GM18517 (cell line): ENCODE data around the gene ZSCAN20.

Experiments used
- ATAC-seq: cut with Tn5 transposase; IDR thresholded peaks from one replicate; pipeline ENCODE4 v1.9.1; 2021; ENCODE audit warnings: mild to moderate bottlenecking, moderate library complexity; ENCODE audit not compliant: unreplicated experiment

The ZSCAN20 gene

GRCh38 chr1:33443080-33443704, 29.3 kb upstream of the ZSCAN20 start:
- no peak for ATAC-seq

GRCh38 chr1:33443705-33444180, 28.7 kb upstream of the ZSCAN20 start:
- ATAC-seq: no peak

GRCh38 chr1:33445108-33445507, 27.3 kb upstream of the ZSCAN20 start:
- no peak for ATAC-seq

GRCh38 chr1:33446590-33446989, 25.9 kb upstream of the ZSCAN20 start:
- ATAC-seq: no peak

GRCh38 chr1:33454646-33455282, 17.7 kb upstream of the ZSCAN20 start:
- no peak for ATAC-seq

- no peak for ATAC-seq
Measured at GRCh38 chr1:33455539-33456501, 16.6 kb upstream of the ZSCAN20 start.

GRCh38 chr1:33456502-33456886, 16.0 kb upstream of the ZSCAN20 start:
- no peak for ATAC-seq

GRCh38 chr1:33459691-33460090, 12.8 kb upstream of the ZSCAN20 start:
- ATAC-seq: no peak

- no peak for ATAC-seq
Measured at GRCh38 chr1:33460144-33460543, 12.3 kb upstream of the ZSCAN20 start.

GRCh38 chr1:33460947-33461629, 11.4 kb upstream of the ZSCAN20 start:
- ATAC-seq: peak; percentile 76

GRCh38 chr1:33462405-33463164, 9.9 kb upstream of the ZSCAN20 start:
- no peak for ATAC-seq

GRCh38 chr1:33464552-33464951, 7.9 kb upstream of the ZSCAN20 start:
- no peak for ATAC-seq

- ATAC-seq: no peak
Measured at GRCh38 chr1:33465316-33465715, 7.1 kb upstream of the ZSCAN20 start.

- ATAC-seq: no peak
Measured at GRCh38 chr1:33466159-33466558, 6.3 kb upstream of the ZSCAN20 start.

- no peak for ATAC-seq
Measured at GRCh38 chr1:33468011-33468410, 4.4 kb upstream of the ZSCAN20 start.

GRCh38 chr1:33468531-33468930, 3.9 kb upstream of the ZSCAN20 start:
- no peak for ATAC-seq

- no peak for ATAC-seq
Measured at GRCh38 chr1:33468967-33469366, 3.5 kb upstream of the ZSCAN20 start.

- no peak for ATAC-seq
Measured at GRCh38 chr1:33469691-33470090, 2.8 kb upstream of the ZSCAN20 start.

- peak; percentile 50 for ATAC-seq
Measured at GRCh38 chr1:33470495-33471012, 1.9 kb upstream of the ZSCAN20 start.

GRCh38 chr1:33471416-33471815, 1.0 kb upstream of the ZSCAN20 start:
- no peak for ATAC-seq
